Activated CD4-positive, alpha-beta T cell treated with anti-CD3 and anti-CD28 coated beads for 36 hours (primary cell): ENCODE results near the gene KDM3B. TPM values are rescaled to one million over a fixed set of nuclear protein-coding genes. Genes with fewer than 3 reads are reported as not detected.

Source experiments
- ATAC-seq: fragments of 200-7000 bp; cut with Tn5 transposase; one replicate; pipeline ENCODE4 v1.10.0; 2021; ENCODE audit warnings: mild to moderate bottlenecking, moderate library complexity
- CTCF ChIA-PET: fragments of 350-600 bp; sonication (Branson Sonifier 250); formaldehyde crosslinking; loops from one replicate; lab custom pipeline; 2021; ENCODE audit warnings: antibody characterized with exemption; lab: Charles Lee
- POLR2A ChIA-PET: fragments of 350-600 bp; sonication (Branson Sonifier 250); formaldehyde crosslinking; loops from one replicate; lab custom pipeline; 2021; ENCODE audit warnings: antibody characterized with exemption, inconsistent platforms; lab: Charles Lee
- DNase-seq: peaks from one replicate; pipeline ENCODE4 v3.0.0-alpha.2; 2020
- H3K27ac Mint-ChIP-seq: one replicate; pipeline ENCODE4 v1.8.0; 2021; ENCODE audit warnings: mixed read lengths
- H3K27me3 Mint-ChIP-seq: one replicate; pipeline ENCODE4 v1.8.0; 2021; ENCODE audit warnings: mixed read lengths
- H3K36me3 Mint-ChIP-seq: one replicate; pipeline ENCODE4 v1.8.0; 2021; ENCODE audit warnings: low read depth, mixed read lengths
- H3K4me1 Mint-ChIP-seq: one replicate; pipeline ENCODE4 v1.8.0; 2021; ENCODE audit warnings: mixed read lengths
- H3K4me3 Mint-ChIP-seq: one replicate; pipeline ENCODE4 v1.8.0; 2021; ENCODE audit warnings: mild to moderate bottlenecking, moderate library complexity, mixed read lengths
- H3K9me3 Mint-ChIP-seq: one replicate; pipeline ENCODE4 v1.8.0; 2021; ENCODE audit warnings: low read depth, mixed read lengths
- intact Hi-C, 2 experiments: fragments of 100-400 bp; cut with DNase I in 1 of 2; cut with micrococcal nuclease in 1 of 2; formaldehyde crosslinking; loops; one replicate each; pipeline versions ENCODE4 v1.14.2 to v1.15.1; 2022 to 2024; cut with DNase I, micrococcal nuclease
- total RNA-seq, 2 experiments: library from RNA; stranded (reverse); gene quantifications; one replicate each; pipeline ENCODE4 v1.2.3, GENCODE V29; 2021

KDM3B gene
- total RNA-seq, 2 experiments from 2014 or later, result 39.0 to 40.9 TPM

DNA sequence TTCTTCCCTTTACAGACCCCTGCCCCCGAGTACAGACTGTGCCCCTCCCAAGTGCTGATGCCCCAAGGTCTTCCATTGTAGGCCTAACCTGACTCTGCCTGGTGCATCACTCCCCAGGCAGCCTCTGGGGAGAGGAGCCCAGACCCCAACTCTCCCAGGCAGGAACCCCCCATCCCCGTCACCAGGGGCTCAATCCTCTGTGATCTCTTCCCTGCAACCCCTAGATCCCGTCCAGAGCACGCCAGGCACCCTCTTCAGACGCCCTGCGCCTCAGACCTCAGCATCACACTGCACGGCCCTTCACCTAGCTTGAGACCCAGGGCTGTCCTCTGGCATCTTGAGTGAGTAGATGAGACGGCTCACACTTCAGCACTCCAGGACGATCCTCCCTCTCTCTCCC lies 106.4 kb downstream of the KDM3B start:
- no peaks in the 10 kb centered on the region for H3K9me3 Mint-ChIP-seq
- ATAC-seq, result peak; percentile 30

DNA sequence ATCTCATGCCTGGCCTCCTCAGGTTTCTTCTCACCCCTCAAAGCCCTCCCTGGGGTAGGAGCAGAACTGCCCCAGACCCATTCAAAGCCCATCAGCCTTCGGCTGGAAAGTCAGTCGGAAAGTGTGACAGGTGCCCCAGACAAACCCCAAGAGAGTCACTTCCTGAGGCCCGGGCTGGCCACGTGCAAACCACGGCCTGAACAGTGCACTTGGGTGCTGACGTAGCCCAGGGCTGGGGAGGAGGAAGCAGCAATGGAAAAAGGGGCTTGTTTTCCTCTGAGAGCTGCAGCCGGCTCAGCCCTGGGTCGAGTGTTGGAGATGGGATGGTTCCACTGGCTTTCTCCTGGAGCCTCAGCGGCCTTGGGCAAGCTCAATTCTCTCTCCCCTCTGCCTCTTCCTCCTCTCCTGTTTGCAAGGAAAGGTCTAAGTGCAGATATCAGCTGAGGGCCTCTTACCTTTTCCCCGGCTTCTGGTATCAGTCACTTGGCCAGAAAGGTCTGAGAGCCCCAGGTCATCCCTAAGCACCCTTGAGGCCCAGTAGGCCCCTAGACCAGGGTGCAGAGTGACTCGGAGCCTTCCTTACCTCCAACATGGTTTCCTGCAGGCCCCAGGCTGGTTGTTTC lies 106.9 kb downstream of the KDM3B start:
- ChIA-PET POLR2A (no interaction called here), CTCF (interaction anchor here (2.2 kb wide), 1 partner anchor 10 kb away, joined by 8 read pairs; no protein-coding TSS in a partner anchor)
- no peaks in the 10 kb centered on the region for H3K27me3 Mint-ChIP-seq
- peaks cover 47% of the 10 kb centered on the region for H3K4me1 Mint-ChIP-seq
- H3K36me3 Mint-ChIP-seq, result no peaks in the 10 kb centered on the region
- ATAC-seq (peak; percentile 74), DNase-seq (peak; percentile 94)
- no peaks in the 10 kb centered on the region for H3K9me3 Mint-ChIP-seq
- intact Hi-C loops, result loop anchor here (1.0 to 2.0 kb wide), 4 partner anchors 9 to 425 kb away; partner anchors contain the start of genes ETF1 (in 1 of the 2) and HSPA9 (in 1 of the 2)
- H3K27ac Mint-ChIP-seq, result peak overlapping the region; percentile 98
- H3K4me3 Mint-ChIP-seq, result peak overlapping the region; percentile 53

More for the DNA sequence above, 106.4 kb downstream of the KDM3B start:
- CTCF ChIA-PET, result interaction anchor here (1.6 to 2.2 kb wide), 2 partner anchors 9 to 15 kb away, joined by 5 to 8 read pairs; no protein-coding TSS in a partner anchor
- Mint-ChIP-seq H3K36me3 (no peaks in the 10 kb centered on the region), H3K27me3 (no peaks in the 10 kb centered on the region), H3K4me3 (peak overlapping the region; percentile 53), H3K27ac (peak overlapping the region; percentile 98), H3K4me1 (peaks cover 47% of the 10 kb centered on the region)
- intact Hi-C loops, result loop anchor here (1.0 to 2.0 kb wide), 4 partner anchors 9 to 424 kb away; partner anchors contain the start of genes ETF1 (in 1 of the 2) and HSPA9 (in 1 of the 2)
- POLR2A ChIA-PET, result no interaction called here
- no peak for DNase-seq

DNA sequence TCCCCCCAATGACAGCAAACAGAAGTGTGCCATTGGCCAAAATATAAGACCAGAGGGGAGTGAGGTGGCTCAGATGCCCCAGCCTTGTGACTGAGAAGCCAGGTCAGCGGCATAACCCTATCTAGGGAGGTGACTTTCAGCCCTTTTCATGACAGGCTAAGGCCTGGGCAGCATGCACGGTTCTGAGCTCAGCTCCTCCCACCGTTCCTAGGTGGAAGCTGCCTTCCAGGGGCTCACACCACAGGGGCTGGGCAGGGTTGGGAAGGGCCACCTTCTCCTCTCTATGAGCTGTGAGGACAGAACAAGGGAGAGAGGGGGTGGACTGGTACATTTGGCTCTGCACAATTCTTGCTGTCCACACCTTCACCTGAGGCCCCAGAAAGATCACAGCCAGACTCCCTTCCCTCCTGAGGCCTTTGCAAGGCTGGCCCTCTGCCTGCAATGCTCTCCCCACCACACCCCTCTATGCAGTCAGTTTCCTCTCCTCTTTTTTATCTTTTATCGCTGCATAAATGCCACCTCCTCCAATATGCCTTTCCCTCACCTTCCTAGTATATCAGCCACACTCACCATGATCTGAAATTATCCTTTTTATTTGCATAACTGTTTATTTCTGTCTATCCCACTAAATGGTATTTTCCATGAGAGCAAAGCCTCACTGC lies 107.7 kb downstream of the KDM3B start:
- POLR2A ChIA-PET, result no interaction called here
- H3K27me3 Mint-ChIP-seq, result no peaks in the 10 kb centered on the region

DNA sequence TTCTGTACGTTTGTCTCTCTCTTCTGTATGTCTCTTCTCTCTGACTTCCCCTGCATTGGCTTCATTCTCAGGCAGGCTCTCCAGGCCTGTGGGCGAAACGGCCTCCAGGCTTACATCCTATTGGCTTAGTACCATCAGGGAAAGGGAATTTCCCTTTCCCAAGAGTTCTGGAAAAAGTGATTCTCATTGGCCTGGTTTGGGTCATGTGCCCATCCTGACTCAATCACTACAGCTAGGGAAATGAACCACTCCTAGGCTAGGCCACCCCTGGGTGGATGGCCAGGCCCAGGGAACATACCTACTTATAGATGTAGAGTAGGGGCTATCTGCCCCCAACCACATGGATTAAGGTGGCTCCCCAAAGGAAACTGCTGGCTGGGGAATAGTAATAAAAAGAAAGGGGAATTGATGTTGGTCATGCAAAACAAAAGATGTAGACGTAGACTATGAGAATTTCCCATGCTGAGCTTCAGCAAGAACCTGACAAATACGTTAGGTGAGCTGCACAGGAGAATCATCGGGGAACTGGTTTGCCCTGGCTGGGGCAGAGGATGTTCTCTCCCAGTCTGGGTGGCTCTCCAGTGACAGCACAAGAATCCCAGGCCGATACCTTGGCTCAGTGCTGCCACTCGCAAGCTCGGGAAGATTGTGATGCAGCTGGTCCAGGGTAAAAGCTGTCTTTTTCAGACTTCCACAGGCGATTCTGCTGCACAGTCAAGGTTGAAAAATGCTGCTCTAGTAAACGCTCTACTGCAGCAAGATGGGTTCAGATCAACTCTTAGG lies 109.0 kb downstream of the KDM3B start:
- Mint-ChIP-seq H3K36me3 (peaks cover 7% of the 10 kb centered on the region), H3K4me1 (peaks cover 49% of the 10 kb centered on the region), H3K27me3 (no peaks in the 10 kb centered on the region), H3K4me3 (no peak overlapping the region), H3K27ac (peak overlapping the region; percentile 61), H3K9me3 (no peaks in the 10 kb centered on the region)
- intact Hi-C loops, result loop anchor here (10.0 kb wide), 3 partner anchors 733 to 1103 kb away; partner anchors contain the start of genes SIL1 (in 1 of the 2) and UBE2D2 (in 1 of the 2)
- ChIA-PET POLR2A (interaction anchor here (0.6 kb wide), 1 partner anchor 86 kb away, joined by 3 read pairs; no protein-coding TSS in a partner anchor), CTCF (interaction anchor here (0.8 to 3.0 kb wide), 4 partner anchors 35 to 129 kb away, joined by 3 to 14 read pairs (median 4); partner anchors contain the start of gene ETF1)
- DNase-seq (no peak), ATAC-seq (no peak)

More for the DNA sequence above, 107.7 kb downstream of the KDM3B start:
- no peak for DNase-seq
- no peak overlapping the region for H3K4me3 Mint-ChIP-seq
- peak overlapping the region; percentile 98 for H3K27ac Mint-ChIP-seq
- CTCF ChIA-PET, result interaction anchor here (0.9 to 3.0 kb wide), 3 partner anchors 10 to 106 kb away, joined by 3 to 14 read pairs (median 8); no protein-coding TSS in a partner anchor
- no peaks in the 10 kb centered on the region for H3K9me3 Mint-ChIP-seq
- ATAC-seq, result no peak
- H3K4me1 Mint-ChIP-seq, result peaks cover 47% of the 10 kb centered on the region
- no peaks in the 10 kb centered on the region for H3K36me3 Mint-ChIP-seq
- intact Hi-C loops, result loop anchor here (10.0 kb wide), 3 partner anchors 735 to 1105 kb away; partner anchors contain the start of genes SIL1 (in 1 of the 2) and UBE2D2 (in 1 of the 2)

DNA sequence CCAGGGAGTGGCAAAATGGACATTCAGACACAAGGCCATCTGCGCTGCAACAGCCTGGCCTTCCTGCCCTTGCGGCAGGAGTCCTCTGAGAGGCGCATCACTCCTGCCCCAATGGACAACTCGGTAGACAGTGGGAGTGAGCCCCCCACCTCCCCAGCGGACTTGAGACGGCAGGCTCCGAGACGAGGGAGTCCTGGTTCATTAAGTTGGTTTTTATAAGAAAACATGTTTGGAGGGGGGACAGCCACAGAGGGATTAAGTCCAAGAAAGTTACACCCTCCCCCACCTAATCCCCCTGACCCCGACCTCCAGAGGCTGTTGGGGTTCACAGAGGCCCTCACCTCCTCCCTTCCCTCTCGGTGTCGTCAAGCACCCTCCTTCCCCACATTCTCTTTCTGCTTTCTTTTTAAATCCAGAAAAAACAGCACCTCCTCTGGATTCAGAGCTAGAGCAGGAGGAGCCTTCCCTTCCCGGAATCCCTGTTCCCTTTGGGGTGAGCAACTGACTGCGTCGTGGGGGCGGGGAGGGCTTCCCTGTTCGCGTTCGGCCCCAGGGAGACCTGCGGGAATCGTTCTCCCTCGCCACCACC lies 111.0 kb downstream of the KDM3B start:
- H3K27ac Mint-ChIP-seq, result peak overlapping the region; percentile 94
- peaks cover 60% of the 10 kb centered on the region for H3K4me1 Mint-ChIP-seq
- no peaks in the 10 kb centered on the region for H3K9me3 Mint-ChIP-seq
- intact Hi-C loops, result loop anchor here (1.0 to 10.0 kb wide), 18 partner anchors 13 to 1101 kb away; partner anchors contain the start of genes ETF1 (in 2 of the 2), BRD8 (in 1 of the 2), CDC23 (in 1 of the 2) and FAM13B (in 1 of the 2)
- DNase-seq (no peak), ATAC-seq (no peak)
- H3K4me3 Mint-ChIP-seq, result peak overlapping the region; percentile 77
- peaks cover 27% of the 10 kb centered on the region for H3K36me3 Mint-ChIP-seq
- no peaks in the 10 kb centered on the region for H3K27me3 Mint-ChIP-seq
- ChIA-PET CTCF (interaction anchor here (0.6 to 2.7 kb wide), 6 partner anchors 11 to 111 kb away, joined by 3 to 10 read pairs (median 6); partner anchors contain the start of gene ETF1), POLR2A (interaction anchor here (0.7 to 2.8 kb wide), 4 partner anchors 15 to 80 kb away, joined by 3 to 22 read pairs (median 3); partner anchors contain the start of gene ETF1)

DNA sequence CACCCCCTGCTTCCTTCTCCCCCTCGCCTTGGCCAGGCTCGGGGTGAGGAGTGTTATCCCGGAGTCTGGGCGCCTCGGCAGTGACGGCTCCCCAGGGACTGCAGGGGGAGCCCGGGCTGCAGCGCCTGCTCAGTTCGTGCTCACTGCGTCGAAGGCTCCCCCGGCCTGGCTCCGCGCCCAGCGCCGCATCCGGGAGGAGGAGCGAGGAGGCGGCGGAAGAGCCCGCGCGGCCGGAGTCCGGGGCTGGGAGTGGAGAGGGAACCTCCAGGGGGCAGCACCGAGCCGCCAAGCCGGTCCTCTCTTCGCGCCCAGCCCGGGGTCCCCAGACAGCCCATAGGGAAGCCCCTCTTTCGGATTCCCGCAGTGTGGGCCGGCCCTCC lies 111.5 kb downstream of the KDM3B start:
- intact Hi-C loops, result loop anchor here (1.0 to 10.0 kb wide), 18 partner anchors 14 to 1101 kb away; partner anchors contain the start of genes ETF1 (in 2 of the 2), BRD8 (in 1 of the 2), CDC23 (in 1 of the 2) and FAM13B (in 1 of the 2)
- peak overlapping the region; percentile 77 for H3K4me3 Mint-ChIP-seq
- peak; percentile 54 for ATAC-seq
- ChIA-PET POLR2A (interaction anchor here (1.3 to 2.8 kb wide), 3 partner anchors 25 to 80 kb away, joined by 3 to 22 read pairs (median 8); partner anchors contain the start of genes ETF1 and REEP2), CTCF (interaction anchor here (0.6 to 3.0 kb wide), 9 partner anchors 9 to 111 kb away, joined by 3 to 12 read pairs (median 4); partner anchors contain the start of gene ETF1)
- H3K27me3 Mint-ChIP-seq, result no peaks in the 10 kb centered on the region
- peaks cover 29% of the 10 kb centered on the region for H3K36me3 Mint-ChIP-seq
- H3K27ac Mint-ChIP-seq, result peak overlapping the region; percentile 94
- peak; percentile 97 for DNase-seq
- H3K4me1 Mint-ChIP-seq, result peaks cover 58% of the 10 kb centered on the region
- no peaks in the 10 kb centered on the region for H3K9me3 Mint-ChIP-seq

DNA sequence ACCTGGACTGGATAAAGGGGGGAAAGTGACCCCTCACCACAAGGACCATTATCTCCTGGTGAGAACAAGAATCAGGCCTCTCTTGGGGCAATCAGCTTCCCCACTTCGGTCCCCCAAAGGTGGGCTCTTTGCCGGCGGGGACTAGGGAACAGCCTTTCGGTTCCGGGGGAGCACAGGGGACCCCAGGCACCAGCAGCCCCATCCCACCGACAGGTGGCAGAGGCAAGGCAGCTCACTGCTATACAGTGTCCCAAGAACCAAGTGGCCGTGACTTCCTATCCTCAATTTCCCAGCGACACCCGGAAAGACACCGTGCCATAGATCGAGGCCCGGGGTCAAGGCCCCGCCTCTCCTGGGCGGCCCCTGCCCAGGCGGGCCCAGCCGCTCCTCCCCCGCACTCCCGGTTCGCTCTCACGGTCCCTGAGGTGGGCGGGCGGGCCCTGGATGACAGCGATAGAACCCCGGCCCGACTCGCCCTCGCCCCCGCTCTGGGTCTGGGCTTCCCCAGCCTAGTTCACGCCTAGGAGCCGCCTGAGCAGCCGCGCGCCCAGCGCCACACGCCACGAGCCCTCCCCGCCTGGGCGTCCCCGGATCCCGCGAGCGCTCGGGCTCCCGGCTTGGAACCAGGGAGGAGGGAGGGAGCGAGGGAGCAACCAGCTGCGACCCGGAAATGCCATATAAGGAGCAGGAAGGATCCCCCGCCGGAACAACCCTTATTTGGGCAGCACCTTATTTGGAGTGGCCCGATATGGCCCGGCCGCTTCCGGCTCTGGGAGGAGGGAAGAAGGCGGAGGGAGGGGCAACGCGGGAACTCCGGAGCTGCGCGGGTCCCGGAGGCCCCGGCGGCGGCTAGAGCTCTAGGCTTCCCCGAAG lies 112.1 kb downstream of the KDM3B start:
- Mint-ChIP-seq H3K9me3 (no peaks in the 10 kb centered on the region), H3K36me3 (peaks cover 29% of the 10 kb centered on the region), H3K27me3 (no peaks in the 10 kb centered on the region), H3K27ac (peak overlapping the region; percentile 93), H3K4me1 (peaks cover 52% of the 10 kb centered on the region), H3K4me3 (peak overlapping the region; percentile 77)
- intact Hi-C loops, result loop anchor here (1.0 to 10.0 kb wide), 19 partner anchors 14 to 1100 kb away; partner anchors contain the start of genes ETF1 (in 2 of the 2), BRD8 (in 1 of the 2), CDC23 (in 1 of the 2) and FAM13B (in 1 of the 2)
- ATAC-seq (peak; percentile 81), DNase-seq (peak; percentile 98)
- CTCF ChIA-PET, result interaction anchor here (0.5 to 3.0 kb wide), 23 partner anchors 9 to 286 kb away, joined by 3 to 12 read pairs (median 3); partner anchors contain the start of genes BRD8, CDC25C, ETF1 and KIF20A
- POLR2A ChIA-PET, result interaction anchor here (0.6 to 2.8 kb wide), 11 partner anchors 15 to 133 kb away, joined by 3 to 22 read pairs (median 5); partner anchors contain the start of genes CDC25C, ETF1, FAM53C and KDM3B

DNA sequence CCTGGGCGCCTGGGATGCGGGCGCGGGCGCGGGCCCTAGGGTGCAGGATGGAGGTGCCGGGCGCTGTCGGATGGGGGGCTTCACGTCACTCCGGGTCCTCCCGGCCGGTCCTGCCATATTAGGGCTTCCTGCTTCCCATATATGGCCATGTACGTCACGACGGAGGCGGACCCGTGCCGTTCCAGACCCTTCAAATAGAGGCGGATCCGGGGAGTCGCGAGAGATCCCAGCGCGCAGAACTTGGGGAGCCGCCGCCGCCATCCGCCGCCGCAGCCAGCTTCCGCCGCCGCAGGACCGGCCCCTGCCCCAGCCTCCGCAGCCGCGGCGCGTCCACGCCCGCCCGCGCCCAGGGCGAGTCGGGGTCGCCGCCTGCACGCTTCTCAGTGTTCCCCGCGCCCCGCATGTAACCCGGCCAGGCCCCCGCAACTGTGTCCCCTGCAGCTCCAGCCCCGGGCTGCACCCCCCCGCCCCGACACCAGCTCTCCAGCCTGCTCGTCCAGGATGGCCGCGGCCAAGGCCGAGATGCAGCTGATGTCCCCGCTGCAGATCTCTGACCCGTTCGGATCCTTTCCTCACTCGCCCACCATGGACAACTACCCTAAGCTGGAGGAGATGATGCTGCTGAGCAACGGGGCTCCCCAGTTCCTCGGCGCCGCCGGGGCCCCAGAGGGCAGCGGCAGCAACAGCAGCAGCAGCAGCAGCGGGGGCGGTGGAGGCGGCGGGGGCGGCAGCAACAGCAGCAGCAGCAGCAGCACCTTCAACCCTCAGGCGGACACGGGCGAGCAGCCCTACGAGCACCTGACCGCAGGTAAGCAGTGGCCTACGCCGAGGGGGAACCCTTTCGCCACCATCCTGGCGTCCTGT lies 113.0 kb downstream of the KDM3B start, which contains the start of gene EGR1:
Gene EGR1 (plus strand): TSS at position 219 of the 864 bp plus-strand sequence. CDS start 283 bp downstream, at position 502.
- Mint-ChIP-seq H3K36me3 (peaks cover 29% of the 10 kb centered on the region), H3K4me3 (peak within 1 kb of the TSS; percentile 77), H3K9me3 (no peaks in the 10 kb centered on the region), H3K27ac (peak within 1 kb of the TSS; percentile 93), H3K27me3 (no peaks in the 10 kb centered on the region), H3K4me1 (peaks cover 43% of the 10 kb centered on the region)
- intact Hi-C loops, result loop anchor here (1.0 to 10.0 kb wide), 5 partner anchors 27 to 1099 kb away; partner anchors contain the start of genes FAM13B (in 1 of the 2), SIL1 (in 1 of the 2) and UBE2D2 (in 1 of the 2)
- POLR2A ChIA-PET, result interaction anchor here (0.6 to 2.8 kb wide), 14 partner anchors 16 to 134 kb away, joined by 3 to 22 read pairs (median 5); partner anchors contain the start of genes CDC25C, ETF1, FAM53C and HSPA9
- DNase-seq (peak; percentile 96), ATAC-seq (peak; percentile 60)
- CTCF ChIA-PET, result interaction anchor here (0.5 to 3.0 kb wide), 20 partner anchors 10 to 287 kb away, joined by 3 to 12 read pairs (median 4); partner anchors contain the start of genes BRD8, KIF20A and REEP2
